GM20000 (cell line): ENCODE measurements around the gene DOK4.

ENCODE experiments used
- DNase-seq: peaks from one replicate; pipeline ENCODE4 v3.0.0; 2012; ENCODE audit warnings: low spot score
- TF ChIP-seq, protein P1 (sequence below): IDR thresholded peaks from 2 replicates; pipeline ENCODE4 v1.5.1; 2012; ENCODE audit warnings: mild to moderate bottlenecking, control low read depth; ENCODE audit errors: extremely low read depth, missing control alignments

DOK4 gene

DNA sequence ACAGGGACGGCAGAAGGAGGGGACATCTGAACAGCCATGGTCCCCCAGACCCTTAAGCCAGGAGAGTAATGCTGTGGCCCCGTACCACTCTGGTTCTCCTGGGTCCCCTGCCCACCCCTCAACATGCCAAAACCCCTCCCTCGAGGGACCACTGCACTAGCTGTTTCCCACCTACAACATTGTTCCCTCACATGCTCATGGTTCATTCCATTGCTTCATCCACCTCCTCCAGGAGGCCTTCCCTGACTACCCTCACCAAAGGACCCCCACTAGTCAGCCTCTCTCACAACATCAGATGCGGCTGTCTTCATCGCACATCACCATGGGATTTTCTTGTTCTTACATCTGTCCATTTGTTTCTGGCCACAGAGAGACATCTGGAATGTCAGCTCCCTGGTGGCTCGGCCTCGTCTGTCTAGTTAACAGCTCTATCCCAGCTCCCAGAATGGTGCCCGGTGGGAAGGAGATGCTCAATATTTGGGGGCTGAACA, 1.7 kb downstream of the DOK4 start:
- TF ChIP-seq, protein P1, sequence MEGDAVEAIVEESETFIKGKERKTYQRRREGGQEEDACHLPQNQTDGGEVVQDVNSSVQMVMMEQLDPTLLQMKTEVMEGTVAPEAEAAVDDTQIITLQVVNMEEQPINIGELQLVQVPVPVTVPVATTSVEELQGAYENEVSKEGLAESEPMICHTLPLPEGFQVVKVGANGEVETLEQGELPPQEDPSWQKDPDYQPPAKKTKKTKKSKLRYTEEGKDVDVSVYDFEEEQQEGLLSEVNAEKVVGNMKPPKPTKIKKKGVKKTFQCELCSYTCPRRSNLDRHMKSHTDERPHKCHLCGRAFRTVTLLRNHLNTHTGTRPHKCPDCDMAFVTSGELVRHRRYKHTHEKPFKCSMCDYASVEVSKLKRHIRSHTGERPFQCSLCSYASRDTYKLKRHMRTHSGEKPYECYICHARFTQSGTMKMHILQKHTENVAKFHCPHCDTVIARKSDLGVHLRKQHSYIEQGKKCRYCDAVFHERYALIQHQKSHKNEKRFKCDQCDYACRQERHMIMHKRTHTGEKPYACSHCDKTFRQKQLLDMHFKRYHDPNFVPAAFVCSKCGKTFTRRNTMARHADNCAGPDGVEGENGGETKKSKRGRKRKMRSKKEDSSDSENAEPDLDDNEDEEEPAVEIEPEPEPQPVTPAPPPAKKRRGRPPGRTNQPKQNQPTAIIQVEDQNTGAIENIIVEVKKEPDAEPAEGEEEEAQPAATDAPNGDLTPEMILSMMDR, result no peak
- no peak for DNase-seq

DNA sequence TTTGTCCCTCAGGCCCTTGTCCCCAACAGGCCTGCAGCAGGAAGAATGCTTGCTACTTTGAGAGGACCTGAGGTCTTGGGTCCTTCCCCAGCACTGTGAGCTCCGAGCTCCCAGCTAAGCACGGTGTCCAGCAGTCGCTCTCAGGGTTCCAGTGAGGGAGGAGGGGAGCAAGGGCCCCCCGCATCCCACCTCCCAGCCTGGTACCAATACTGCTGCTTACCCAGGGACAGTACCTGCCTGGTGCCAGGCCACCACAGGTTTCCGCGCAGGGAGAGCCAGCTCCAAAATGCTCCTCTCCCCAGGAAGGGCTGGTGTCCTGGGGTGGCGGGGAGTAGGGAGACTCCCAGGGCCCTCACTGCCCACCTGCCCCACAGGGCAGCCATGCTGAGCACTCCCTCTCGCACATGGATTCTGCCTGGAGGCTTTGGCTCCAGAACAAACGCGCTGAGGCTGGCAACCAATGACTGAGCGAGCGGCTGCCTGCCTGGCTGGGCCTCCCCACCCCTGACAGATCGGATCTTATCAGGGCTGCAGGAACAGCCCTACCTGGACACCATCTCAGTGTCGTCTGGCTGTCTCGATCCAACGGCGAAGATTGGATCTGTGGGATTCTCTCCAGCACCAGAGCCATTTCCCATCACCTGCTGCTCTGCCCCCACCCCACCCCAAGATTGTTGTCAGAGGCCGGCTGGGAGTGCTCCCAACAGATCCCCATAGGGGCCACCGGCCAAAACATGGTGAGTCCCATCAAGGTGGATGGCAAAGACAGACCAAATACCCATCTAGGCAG, 2.4 kb downstream of the DOK4 start:
- no peak for DNase-seq
- TF ChIP-seq, protein P1, result no peak

DNA sequence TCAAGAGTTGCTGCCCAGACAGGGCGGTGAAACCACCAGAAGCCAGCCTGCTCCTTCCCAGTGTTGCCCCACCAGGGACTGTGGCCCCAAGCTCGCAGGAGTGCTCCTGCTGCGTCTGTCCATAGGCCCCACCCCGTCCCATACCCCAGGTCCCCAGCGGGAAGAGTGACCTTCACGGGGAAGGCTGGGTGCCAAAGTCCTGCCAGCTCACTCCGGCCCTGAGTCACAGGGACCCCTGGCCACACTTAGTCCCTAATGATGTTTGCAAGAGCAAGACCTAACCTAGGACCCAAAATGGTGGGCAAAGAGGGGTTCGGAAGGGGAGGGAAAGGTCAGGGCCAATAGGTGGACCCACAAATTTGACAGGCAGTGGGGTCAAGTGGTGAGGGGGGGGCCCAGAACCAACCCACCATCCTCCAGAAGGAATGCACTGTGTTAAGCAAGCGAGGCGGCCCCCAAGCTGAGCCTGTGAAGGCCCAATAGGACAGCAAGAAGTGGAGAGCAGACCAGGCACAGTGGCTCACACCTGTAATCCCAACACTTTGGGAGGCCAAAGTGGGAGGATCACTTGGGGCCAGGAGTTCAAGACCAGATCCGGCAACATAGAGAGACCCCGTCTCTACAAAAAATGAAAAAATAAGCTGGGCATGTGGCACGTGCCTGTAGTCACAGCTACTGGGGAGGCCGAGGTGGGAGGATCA, 3.3 kb downstream of the DOK4 start:
- TF ChIP-seq, protein P1, result no peak
- DNase-seq, result no peak

DNA sequence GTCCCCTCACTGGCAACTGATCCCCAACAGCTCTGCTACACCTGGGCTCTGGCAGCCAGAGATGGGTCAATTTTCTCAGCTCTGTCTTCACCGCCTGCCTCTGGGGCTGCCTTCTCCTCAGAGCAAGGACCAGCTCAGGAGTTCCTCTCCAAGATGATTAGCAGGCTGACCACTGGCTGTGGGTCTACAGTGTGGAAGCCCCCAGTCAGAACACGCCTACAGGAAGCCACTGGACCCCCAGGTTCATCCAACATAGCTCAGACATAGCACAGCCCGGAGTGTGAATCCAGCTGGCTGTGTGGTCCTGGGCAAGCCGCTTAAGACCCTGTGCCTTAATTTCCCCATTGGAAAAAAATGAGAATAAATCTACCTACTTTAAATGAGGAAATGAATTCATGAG, 4.9 kb downstream of the DOK4 start:
- DNase-seq, result no peak
- TF ChIP-seq, protein P1, result no peak

DNA sequence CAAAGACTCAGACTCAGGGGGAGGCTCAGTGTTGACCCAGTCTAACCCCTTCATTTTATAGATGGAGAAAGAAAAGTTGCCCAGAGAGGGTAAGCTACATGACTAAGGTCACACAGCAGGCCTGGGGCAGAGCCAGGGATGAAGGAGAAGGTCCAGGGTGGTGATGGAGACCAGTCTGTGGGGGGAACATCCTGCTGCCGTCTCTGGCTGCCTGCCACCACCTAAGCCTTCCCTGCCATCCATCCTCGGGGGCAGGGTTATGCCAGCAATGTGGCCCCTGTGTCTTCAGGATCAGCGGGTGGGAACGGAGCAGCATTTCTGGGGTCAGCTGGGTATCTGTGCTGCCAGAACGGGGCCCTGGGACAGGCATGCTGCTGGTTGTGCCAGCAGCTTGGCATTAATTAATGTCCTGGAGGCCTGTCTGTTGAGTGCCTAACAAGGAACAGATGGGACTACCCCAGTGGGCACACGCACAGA, 5.5 kb downstream of the DOK4 start:
- DNase-seq, result no peak
- TF ChIP-seq, protein P1, result no peak

DNA sequence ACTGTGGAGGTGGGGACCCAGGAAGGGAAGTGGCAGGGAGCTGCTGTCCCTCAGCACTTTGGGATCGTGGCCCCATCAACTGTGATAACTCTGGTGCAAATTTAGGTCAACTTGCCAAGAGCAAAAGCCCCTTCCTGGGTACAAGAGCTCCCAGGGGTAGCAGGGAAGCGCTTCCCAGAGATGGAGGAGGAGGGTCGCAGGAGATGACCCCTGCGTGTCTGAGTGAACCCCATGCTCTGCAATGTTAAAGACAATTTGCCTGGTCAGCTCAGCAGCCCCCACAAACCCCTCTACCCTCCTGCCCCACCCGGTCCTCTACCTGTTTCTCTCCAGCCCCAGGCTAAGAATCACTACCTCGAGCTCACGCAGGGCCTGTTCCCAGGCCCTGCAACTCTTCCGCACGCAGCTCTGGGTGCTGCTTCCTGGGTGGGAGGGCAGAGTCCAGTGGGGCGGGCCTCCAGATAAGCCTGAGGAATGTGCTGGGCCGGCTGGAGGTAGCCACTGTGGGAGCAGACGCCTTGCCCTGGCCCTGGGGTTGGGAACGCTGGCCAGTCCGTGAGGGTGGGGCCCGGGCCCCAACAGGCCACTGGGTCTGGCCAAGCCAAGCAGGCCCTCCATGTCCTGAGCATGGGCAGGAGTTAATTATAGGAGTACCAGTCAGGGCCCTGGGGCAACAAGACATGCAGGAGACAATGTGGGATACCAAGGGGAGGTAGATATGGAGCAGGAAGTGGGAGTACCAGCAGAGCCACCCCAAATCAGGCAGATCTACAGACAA, 6.1 kb downstream of the DOK4 start:
- DNase-seq, result no peak
- TF ChIP-seq, protein P1, result no peak
